MM.1S (cell line): ENCODE results near the gene KLC3.

Source experiments
- EZH2 ChIP-seq: fragments of 300-600 bp; sonication (generic); optimal IDR thresholded peaks from 2 replicates; pipeline ENCODE3; 2017; ENCODE audit warnings: low read depth, mild to moderate bottlenecking, antibody characterized with exemption, low read length, mixed read lengths
- TF ChIP-seq, protein P1 (sequence below): fragments of 300-600 bp; sonication (generic); IDR thresholded peaks from 2 replicates; pipeline ENCODE4 v1.5.1; 2016; ENCODE audit warnings: antibody characterized with exemption, low read length, mixed read lengths

DNA sequence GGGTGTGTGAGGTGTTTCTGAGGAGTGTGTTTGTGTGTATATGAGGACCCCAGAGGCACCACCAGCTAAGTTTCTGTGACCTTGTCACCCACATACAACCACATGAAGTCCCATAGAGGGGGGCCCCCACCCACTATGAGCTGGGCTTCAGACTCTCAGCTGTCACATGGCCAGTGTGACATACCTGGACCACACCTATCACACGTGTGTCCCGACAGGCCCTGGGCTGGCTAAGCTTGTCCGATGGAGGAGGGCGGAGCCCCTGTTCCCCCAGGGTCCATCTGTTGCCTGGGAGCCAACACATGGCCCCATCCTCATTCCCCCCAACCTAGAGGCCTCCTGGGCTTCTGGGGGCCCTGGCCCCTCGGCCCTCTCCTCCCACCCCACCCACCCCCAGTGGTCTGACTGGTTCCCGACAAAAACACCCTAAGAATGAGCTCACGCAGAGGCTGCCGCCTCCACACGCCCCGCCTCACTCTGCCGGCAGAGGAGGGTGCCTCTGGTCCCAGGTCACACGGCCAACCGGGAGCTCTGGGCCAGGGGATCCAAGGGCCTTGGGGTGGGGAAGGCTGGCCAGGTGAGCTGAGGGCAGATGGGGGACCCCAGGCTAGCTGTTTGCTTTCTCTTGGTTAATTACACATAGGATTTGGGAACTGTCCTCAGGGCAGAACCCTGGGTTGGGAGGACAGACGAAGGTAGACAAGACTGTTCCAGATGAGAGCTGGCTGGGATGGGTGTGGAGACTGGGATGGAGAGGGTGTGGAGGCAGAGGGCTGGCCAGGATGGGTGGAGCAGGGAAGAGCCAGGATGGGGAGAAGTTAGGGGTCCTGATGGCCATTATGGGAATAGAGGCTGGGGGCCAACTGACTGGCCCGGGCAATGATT, 4.3 kb downstream of the KLC3 start:
- TF ChIP-seq, protein P1, sequence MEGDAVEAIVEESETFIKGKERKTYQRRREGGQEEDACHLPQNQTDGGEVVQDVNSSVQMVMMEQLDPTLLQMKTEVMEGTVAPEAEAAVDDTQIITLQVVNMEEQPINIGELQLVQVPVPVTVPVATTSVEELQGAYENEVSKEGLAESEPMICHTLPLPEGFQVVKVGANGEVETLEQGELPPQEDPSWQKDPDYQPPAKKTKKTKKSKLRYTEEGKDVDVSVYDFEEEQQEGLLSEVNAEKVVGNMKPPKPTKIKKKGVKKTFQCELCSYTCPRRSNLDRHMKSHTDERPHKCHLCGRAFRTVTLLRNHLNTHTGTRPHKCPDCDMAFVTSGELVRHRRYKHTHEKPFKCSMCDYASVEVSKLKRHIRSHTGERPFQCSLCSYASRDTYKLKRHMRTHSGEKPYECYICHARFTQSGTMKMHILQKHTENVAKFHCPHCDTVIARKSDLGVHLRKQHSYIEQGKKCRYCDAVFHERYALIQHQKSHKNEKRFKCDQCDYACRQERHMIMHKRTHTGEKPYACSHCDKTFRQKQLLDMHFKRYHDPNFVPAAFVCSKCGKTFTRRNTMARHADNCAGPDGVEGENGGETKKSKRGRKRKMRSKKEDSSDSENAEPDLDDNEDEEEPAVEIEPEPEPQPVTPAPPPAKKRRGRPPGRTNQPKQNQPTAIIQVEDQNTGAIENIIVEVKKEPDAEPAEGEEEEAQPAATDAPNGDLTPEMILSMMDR = no peak
- TF ChIP-seq EZH2 = no peak
